Measurements from ENCODE around the gene TFDP1.

TFDP1 gene

DNA sequence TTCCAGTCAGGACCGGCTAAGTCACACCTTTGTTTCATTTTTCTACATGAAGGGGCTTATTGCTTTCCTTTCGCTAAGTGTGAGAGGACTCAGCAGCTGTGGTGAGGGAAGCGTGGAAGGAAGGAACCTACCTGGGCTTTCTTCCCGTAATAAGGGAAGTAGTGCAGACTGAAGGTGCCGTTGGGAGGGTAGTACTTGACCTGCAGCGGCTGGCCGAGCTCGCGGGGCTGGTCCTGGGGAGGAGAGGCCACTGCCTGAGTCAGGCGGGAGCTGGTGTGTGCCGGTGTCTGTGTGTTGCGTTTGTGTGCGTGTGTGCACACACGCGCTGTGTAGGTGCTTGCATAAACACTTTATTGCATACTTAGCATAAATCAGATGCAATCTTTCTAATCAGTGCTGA, 65.7 kb downstream of the TFDP1 start:
- DNase-seq (ENCODE audit: low read depth in 2 of 2) = no peak

DNA sequence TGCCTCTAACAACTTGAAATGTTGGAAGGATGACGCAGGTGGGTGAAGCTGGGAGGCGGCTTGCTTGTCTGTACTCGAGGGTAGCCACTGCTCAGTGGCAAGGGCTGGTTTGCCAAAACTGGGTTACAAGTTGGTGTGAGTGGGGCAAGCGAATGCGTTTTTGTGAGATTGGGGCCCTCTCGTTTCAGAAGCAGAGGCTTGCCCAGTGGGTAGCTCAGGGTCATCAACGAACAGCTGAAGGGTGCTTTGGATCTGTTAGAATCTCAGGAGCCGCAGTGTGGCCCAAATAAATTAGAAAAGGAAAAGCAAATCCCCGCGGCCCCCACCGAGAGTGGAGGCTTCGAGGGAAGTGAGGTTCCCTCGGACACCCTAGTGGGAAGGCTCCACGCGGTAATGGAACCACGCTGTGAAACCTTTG, 66.2 kb downstream of the TFDP1 start:
- no peak for DNase-seq (ENCODE audit: low read depth in 2 of 2)

DNA sequence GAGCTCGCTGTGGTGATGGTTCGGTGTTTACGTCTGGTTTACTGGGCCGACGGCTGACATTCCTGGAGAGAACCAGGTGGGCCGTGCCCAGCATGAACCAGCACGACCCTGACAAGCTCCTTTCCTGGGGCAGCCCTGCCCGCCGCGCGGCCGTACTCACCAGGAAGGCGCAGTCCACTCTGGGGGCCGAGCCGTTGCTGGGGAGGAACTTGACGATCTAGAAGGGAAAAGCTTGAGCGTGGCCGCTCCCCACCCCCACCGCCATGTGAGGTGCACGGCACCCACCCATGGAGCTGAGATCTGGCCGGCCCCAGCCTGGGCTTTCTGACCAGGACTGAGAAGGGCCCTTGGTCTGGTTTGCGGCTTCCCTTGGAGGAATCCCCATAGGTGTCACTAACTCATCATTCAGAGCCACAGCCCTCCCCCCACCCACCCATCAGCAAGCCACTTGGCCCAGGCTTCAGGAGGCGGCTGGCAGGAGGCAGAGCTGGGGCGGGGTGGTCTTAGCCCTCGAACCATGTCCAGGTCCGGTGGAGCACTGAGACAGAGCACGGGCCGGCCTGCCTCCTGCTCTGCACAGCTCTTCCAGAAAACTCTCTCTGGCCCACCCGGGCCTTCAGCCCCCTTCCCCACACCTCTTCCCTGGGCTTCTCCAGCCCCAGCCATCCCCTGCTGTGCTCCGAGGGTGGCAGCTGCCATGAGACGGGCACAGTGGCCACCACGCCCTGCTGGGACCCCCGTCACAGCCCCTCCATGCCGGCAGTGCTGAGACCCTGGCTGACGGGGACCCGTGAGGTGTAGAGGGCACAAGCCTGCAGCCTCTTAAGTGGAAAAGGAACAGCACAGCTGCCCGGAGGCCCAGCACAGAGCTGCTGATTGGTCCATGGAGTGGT, 67.2 kb downstream of the TFDP1 start:
- DNase-seq (ENCODE audit: low read depth in 2 of 2) = no peak

DNA sequence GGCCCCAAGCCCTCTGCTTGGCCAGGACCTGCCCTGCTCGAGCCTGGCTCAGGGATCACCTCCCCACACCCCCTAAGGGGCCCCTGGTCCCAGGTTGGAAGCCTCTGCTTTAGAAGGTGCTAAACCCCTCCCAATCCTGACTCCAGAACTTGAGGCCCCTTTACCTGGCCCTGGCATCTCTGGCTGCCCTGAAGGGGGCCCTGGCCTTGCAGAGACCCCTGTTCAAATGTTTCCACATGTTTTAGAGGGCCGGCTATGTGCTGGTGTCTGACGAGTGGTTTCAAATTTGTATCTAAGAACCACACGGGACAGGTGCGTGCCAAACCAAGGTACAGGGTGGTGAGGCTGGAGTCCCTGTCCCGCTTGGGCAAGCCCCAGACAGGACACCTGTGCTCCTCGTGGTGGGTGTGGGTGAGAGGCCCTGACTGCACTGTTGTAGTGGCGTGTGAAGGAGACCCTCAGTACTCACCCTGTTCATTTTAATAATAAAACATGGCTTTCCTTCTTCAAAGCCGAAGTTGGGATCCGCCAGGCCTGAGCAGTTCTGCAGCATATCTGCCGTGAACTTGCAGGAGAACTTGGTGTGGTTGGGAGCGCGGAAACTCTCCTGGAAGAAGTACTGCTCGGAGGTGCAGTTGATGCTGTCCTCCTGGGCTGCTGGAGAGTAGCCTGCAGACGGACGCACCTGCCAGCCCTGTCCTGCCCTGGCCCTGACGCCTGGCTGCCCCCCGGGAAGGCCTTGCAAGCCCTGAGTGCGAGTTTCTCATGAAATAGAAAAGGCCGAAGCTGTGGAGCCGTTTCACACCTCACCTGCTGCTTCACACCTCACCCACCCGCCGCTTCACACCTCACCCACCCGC, 68.1 kb downstream of the TFDP1 start:
- no peak for DNase-seq (ENCODE audit: low read depth in 2 of 2)

DNA sequence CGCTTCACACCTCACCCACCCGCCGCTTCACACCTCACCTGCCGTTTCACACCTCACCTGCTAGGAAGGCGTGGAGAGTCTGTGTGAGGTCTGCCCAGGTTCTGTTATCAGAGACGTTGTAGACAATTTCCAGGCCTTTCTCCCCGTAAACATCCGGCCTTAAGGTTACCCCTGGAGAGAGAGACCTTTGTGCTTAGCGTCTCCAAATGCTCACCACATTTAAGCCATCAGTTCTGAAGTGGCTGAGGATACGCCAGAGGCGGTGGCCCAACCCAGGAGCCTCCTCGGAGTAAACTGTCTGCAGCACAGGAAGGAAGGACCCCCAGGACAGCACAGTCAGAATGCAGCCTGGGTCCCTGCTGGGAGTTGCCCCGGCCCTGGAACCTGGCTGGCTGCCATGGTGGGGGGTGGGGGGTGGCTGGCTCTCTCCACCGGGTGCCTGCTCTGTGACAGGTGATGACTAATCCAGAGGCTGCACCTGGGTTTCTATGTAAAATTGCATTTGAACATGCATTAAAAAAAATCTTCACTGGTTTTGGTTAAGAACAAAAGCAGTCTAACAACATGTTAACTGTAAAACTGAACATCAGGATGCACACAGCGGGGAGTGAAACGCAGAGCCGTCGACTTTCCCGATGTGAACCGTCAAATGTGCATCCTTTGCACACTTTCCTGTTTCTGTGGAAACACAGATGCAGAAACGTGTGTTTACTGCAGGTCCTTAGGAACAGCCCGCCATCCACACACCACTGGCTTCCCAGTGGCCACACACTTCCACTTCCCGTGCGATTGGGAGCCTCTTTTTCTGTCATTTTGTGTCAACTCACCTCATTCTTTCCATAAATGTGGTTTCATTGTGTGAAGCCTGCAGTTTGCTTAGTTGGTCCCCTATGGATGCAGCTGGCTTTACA, 69.0 kb downstream of the TFDP1 start:
- DNase-seq (ENCODE audit: low read depth in 2 of 2) = no peak

DNA sequence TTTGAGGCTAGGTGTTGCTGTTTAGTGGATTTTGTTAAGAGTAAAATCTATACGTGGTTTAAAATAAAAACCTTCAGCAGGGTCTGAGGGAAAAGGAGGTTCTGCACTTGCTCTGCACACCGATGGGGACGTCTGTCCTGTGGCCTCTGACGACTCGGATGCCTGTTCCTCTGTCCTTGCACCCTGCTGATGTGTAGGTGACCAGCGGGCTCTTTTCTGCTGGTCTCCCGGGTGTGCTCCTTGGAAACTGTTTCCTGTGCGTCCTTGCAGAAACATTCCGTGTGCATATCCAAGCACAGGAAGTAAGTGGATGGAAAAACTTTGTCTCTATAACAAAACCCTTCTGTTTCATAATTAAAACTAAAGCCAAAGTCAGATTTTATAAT, 69.6 kb downstream of the TFDP1 start:
- no peak for DNase-seq (ENCODE audit: low read depth in 2 of 2)

DNA sequence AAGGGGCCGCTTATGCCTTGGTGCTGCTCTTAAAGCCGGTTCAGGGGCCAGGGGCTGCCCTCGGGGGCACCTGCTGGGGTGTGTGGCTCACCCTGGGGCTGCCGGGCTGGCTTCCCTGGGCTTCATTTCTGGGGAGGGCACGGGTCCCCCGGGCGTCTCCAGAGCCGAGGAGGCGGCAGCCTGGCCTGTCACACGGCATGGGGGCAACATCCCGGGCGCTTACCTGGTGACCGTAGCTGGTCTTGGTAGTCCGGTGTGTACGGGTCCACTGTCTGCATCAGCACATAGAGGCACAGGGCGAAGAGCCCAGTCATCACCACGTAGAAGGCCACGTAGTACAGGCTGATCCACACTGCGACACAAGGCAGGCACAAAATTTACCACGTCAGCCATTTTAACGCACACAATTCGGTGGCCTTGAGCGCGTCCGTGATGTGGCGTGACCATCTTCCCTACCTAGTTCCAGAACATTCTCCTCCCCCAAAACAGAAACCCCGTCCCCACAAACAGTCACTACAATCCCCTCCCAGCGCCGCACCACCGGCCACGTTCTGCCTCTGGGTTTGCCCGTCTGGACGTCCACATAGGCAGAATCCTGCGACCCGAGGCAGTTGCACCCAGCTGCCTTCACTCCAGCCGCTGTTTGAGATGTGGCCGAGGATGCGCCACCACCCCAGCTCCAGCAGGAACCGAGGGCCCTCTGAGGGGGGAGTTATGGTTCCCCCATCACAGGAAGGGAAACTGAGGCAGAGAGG, 70.2 kb downstream of the TFDP1 start:
- no peak for DNase-seq (ENCODE audit: low read depth in 2 of 2)

DNA sequence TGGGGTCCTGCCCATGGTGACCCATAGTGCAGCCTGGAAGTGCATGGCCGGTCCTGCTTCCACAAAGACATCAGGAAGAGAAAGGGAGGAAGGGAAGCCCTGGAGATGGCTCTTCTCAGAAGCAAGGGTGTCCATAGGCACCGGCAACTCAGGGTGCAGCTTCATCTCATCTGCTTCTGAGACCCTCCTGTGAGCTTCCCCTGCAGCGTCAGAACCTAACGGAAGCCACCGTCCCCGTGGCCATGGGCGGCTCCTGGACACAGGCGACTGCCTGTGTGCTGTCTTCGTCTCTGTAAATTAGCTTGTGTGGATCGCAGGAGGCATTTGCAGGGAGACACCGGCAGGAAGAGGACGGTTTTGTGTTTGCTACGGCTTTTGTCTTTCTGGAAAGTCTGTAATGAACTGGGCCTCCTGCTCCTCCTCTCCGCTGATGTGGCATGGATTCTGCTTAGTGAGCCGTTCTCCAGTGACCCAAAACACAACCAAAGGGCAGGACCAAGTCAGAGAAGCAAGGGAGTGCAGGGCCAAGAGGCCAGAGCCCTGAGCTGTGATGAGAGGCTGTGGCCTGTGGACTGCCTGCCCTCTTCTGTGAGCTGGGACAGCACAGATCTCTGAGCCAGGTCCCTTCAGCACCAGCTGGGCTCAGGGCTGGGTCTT, 70.9 kb downstream of the TFDP1 start:
- no peak for DNase-seq (ENCODE audit: low read depth in 2 of 2)

DNA sequence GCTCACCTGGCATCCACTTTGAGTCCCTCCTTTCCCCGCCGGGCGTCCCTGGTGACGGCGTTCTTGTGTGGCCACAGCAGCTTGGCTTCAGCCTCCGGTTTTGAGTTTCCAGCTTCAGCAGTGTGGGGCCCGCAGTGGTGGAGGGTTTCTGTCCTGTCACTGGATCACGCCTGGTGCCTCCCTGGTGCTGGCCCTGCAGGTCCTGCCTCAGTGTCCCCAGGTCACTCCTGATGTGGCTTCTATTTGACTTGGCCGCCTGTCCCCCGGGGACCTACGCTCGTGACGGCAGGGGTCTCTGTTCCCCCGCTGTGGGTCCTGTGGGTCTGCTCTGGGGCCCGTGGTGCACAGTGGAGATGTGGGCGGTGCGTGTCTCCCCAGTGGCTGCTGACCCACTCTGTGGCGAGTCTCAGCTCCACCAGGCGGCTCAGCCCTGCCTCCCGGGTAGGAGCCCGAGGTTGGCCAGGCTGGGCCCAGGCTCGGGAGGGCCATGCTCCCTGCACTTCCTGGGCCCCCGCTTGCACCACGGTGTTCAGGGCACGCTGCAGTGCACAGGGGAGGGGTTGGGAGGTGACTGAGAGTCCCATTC, 71.5 kb downstream of the TFDP1 start:
- no peak for DNase-seq (ENCODE audit: low read depth in 2 of 2)

DNA sequence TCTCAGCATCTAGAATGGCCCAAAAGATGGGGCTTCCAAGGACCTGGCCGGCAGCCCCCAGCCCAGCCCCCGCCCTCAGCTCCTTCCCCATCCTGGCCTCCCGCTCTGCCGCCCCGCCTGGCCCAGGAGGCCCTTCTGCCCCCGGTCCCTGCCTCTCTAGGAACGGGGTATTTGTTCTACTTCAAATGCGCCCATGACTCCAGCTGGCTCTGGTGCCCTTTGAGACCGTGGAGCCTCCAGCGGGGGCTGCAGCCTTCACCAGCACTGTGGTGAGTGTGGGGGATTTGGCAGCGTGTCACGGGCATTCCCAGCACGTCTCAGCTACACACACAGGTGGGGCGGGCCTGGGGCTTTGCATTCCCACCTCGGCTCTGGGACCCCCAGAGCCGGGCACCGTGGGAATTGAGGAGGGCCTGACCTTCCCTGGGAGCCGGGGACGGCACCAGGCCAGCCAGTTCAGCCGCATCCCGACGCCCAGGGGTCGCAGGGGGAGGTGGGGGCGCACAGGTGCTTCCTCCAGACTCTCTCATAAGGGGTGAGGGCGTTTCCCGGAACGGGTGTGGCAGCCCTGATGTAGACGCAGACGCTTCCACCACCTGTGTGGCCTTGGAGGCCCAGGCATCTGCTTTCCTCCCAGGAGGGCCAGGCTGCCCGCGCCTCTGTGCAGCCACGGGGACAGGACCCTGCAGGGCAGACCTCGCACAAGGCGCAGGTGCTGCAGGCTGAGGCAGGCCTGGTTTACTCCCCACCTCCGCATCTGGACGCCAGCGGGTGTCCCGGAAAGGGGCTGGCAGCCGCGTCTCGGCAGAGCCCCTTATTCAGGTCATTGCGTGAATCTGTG, 72.5 kb downstream of the TFDP1 start:
- no peak for DNase-seq (ENCODE audit: low read depth in 2 of 2)

DNA sequence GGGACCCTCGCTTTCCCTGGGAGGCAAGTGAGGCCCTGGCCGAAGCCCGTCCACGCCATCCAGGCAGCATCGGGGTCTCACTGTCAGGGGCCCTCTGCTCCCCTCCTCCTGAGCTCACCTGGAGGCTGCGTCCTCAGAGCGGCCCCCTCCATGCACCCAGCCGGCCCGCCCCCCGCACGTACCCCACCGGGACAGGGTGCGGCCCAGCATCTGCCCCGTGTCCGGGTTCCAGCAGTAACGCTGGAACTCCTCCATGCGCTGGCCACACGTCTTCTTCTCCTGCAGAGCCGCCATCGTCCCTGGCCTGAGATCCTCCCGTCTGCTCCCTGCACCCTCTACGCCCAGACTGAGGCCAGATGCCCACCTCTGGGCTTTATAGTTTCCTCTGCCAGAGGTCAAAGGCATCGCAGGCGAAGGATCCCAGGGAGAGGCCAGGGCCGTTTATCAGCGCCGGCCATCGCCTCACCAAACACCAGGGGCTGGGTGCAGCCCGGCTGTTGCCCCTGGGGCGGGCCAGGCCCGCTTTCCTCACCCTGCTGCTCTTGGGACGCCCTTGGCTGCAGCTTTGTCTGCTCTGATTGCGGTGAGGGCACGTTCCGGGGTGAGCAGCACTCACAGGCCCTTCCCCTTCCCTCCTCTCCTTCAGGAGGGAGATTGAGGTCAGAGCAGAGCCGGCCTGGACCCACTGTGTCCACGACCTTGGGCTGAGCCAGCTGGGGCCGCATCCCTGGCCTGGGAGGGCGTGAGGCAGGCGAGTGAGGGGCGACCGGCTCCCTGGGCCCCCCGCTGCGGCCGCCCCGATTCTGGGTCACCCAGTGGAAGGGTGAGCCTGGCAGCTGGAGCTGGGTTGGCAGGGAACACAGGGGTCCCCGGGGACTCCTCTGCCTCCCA, 73.5 kb downstream of the TFDP1 start, which contains the start of gene ATP4B:
Gene ATP4B, minus strand, starts transcription at position 348 of the 891 bp plus-strand sequence. Its CDS starts 54 bp downstream, at position 294.
- no peak for DNase-seq (ENCODE audit: low read depth in 2 of 2)

DNA sequence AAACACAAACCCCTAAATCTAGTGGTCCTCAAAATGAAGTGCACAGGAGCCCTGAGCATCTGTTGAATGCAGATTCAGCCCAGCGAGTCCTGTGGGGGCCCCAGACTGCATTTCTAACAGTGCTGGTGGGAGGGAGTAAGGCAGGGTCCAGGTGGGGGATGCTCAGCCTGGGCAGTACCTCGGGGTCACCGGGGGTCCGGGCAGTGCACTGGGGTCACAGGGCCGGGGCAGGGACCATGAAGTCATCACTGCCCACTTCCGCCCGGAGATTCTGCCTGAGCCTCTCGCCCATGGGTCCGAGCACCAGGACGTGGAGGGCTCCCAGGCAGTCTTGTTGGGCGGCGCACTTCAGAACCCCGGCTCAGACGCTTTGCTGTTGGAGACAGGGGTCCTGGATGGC, 74.3 kb downstream of the TFDP1 start:
- DNase-seq (ENCODE audit: low read depth in 2 of 2) = no peak

DNA sequence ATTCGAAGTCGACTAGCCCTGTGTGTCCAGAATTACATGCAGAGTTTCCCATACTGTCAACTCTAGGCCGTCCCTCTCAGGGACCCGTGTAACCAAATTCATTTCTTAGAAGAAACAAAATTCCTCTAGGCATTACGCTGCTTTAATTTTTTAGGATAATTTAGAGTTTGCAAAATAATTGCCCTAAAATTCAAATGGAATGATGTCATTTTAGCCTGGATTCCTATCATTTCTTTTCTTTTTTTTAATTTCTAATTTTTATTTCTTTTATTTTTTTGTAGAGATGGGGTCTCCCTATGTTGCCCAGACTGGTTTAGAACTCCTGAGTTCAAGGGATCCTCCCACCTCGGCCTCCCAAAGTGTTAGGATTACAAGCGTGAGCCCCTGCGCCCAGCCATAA, 74.8 kb downstream of the TFDP1 start:
- no peak for DNase-seq (ENCODE audit: low read depth in 2 of 2)

DNA sequence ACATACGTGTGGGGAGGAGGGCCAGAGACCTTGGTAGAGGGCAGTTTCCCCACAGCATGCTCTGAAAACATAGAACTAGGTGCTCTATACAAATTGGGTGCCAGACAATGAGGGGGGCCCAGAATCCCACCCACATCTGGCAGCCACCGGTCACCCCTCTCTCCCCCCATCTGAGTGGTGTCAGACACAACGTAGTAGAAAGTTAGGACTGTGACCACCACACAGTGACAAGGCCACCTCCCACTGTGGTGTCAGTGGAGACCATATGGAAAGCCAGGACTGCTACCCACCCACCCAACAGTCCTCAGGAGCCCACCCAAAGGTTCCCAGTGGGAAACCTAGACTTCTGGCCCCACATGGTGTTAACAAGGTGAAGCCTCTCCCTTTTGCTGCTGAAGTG, 75.5 kb downstream of the TFDP1 start:
- DNase-seq (ENCODE audit: low read depth in 2 of 2) = no peak

DNA sequence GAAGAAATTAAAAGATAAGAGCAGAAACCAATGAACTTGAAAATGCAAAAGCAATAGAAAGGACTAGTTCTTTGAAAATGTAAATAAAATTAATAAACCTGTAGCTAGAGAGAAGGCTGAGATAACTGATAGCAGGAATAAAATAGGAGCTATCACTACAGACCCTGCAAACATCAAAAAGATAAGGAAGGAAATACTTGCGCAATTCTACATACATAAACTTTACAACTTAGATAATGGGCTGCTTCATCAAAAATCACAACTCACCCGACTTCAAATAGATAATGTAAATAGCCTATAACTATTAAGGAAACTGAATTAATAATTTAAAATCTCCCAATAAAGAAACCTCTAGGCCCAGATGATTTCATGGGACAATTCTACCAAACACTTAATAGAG, 77.0 kb downstream of the TFDP1 start:
- DNase-seq (ENCODE audit: low read depth in 2 of 2) = no peak

DNA sequence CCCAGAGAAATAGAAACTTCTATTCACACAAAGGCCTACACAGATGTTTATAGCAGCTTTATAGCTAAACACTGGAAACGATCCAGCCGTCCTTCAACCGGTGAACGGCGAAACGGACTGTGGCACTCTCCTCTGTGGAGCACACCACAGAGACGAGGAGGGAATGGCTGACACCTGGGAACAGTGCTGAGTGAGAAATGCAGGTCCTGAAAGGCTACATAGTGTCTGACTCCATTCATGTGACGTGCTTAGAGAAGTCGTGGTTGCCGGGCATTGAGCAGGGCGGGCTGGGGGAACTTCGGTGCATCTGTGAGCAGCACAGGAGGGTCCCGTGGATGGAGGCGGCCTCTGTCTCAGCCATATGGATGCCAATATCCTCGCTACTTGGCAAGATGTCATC, 79.4 kb downstream of the TFDP1 start:
- no peak for DNase-seq (ENCODE audit: low read depth in 2 of 2)

DNA sequence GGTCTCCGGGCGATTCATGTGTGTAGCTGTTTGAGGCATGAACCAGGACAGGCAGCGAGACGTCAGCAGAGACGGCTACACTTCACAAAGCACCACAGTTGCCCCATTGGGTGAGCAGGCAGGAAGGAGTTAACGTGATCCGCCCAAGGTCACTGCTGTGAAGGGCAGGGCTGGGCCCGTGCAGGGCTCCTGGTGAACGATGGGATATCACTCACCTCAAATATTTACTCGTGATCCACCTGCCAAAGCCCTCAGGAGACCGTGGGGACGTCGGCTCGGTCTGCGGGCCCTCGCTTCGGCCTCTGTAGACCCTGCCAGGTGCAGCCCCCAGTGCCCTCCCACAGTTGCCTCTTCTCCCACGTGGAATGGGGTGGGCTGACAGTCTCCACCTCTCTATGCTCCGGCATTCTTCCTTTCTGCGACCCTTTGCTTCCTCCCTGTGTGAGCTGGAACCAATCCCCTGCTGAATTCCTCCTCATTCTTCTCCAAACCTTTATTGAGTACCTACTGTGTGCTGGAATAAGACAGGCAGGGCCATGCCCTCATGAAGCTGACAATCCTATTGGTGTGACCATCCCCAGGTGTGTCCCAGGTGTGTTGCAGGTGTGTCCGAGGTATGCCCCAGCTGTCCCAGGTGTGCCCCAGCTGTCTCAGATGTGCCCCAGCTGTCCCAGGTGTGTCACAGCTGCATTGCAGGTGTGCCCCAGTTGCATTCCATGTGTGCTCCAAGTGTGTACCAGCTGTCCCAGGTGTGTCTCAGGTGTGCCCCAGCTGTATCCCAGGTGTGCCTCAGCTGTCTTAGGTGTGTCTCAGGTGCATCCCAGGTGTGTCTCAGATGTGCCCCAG, 80.4 kb downstream of the TFDP1 start:
- no peak for DNase-seq (ENCODE audit: low read depth in 2 of 2)
